K562 (cell line): ENCODE measurements around the gene IRF1. TPM values are rescaled to one million over a fixed set of nuclear protein-coding genes. Genes with fewer than 3 reads are reported as not detected.
A peak's percentile ranks its signal among the peaks of the same experiment; 100 is the strongest.

Experiments
- ATAC-seq: fragments of 200-7000 bp; cut with Tn5 transposase; 3 replicates; pipeline ENCODE4 v1.9.1; 2020; ENCODE audit warnings: moderate library complexity
- BruUV-seq: library from RNA; stranded (reverse); fragments of 400-500 nt; replicated peaks from 2 replicates; lab custom pipeline; 2021; lab: Mats Ljungman, UMichigan
- CTCF ChIA-PET: fragments of 300-600 bp; formaldehyde crosslinking; extraction: SDS; loops from one replicate; lab custom pipeline; 2021; ENCODE audit warnings: low intra/inter-chr PET ratio; lab: Yijun Ruan, JAX
- POLR2A ChIA-PET: fragments of 300-600, 350-650 bp; sonication (Branson Sonifier 250); formaldehyde crosslinking; extraction: SDS; loops from one replicate; lab custom pipeline; 2021; ENCODE audit warnings: antibody characterized with exemption, inconsistent platforms; lab: Yijun Ruan, JAX
- DNase-seq, 4 experiments: peaks; one replicate each; pipeline versions ENCODE4 v3.0.0 to v3.0.0-alpha.2; 2011 to 2018; ENCODE audit warnings: low spot score in 3 of 4, mixed read lengths in 3 of 4; ENCODE audit errors: extremely low read depth in 1 of 4
- FAIRE-seq: peaks from 2 replicates; lab custom pipeline; 2011; peaks lifted over from hg19 to GRCh38; lab: Jason Lieb, UNC
- H2AFZ ChIP-seq: 2 replicates; pipeline ENCODE4 v1.6.0; 2011; ENCODE audit warnings: low read depth, low read length, control low read depth, inconsistent platforms
- H3K27ac ChIP-seq: fragments of 200-600 bp; 3 replicates; pipeline ENCODE4 v1.8.0; 2011; ENCODE audit warnings: low read depth, mild to moderate bottlenecking, control low read depth, inconsistent platforms, low read length, moderate library complexity, mixed read lengths; ENCODE audit errors: extremely low read depth
- H3K27me3 ChIP-seq, 2 experiments: fragments of 300-600 bp in 1 of 2; 2 replicates in 1 of 2; 3 replicates in 1 of 2; pipeline versions ENCODE4 v1.6.0 to v1.8.0; 2011; ENCODE audit warnings: inconsistent platforms in 2 of 2, low read length in 2 of 2, mild to moderate bottlenecking in 1 of 2, mixed read lengths in 1 of 2, moderate library complexity in 1 of 2; ENCODE audit not compliant: control insufficient read depth in 2 of 2, insufficient read depth in 2 of 2
- H3K36me3 ChIP-seq: fragments of 300-600 bp; 3 replicates; pipeline ENCODE4 v1.8.0; 2011; ENCODE audit warnings: mild to moderate bottlenecking, low read length, inconsistent platforms; ENCODE audit not compliant: control insufficient read depth, insufficient read depth
- H3K4me1 ChIP-seq, 2 experiments: fragments of 200-600 bp in 1 of 2; replicated peaks in 1 of 2; 2 replicates in 1 of 2; 3 replicates in 1 of 2; pipeline versions ENCODE4 v1.5.1 to v1.8.0; 2011; ENCODE audit warnings: inconsistent platforms in 2 of 2, low read length in 2 of 2, mild to moderate bottlenecking in 1 of 2, mixed read lengths in 1 of 2, moderate library complexity in 1 of 2; ENCODE audit not compliant: control insufficient read depth in 2 of 2, insufficient read depth in 2 of 2
- H3K4me2 ChIP-seq: 2 replicates; pipeline ENCODE4 v1.6.1; 2011; ENCODE audit warnings: low read length, control low read depth, inconsistent platforms, mixed read lengths; ENCODE audit not compliant: insufficient read depth
- H3K4me3 ChIP-seq: fragments of 200-600 bp; sonication (generic), shearing (Covaris generic); 2 replicates; pipeline ENCODE4 v1.5.1; 2016; ENCODE audit warnings: control low read depth, inconsistent platforms
- H3K79me2 ChIP-seq: fragments of 200-600 bp; 3 replicates; pipeline ENCODE4 v1.8.0; 2011; ENCODE audit warnings: low read length, inconsistent platforms; ENCODE audit not compliant: control insufficient read depth, insufficient read depth
- H3K9ac ChIP-seq, 2 experiments: 2 replicates each; pipeline versions ENCODE4 v1.6.0 to v1.6.1; 2011; ENCODE audit warnings: low read depth in 2 of 2, low read length in 2 of 2, control low read depth in 1 of 2, inconsistent platforms in 1 of 2, mild to moderate bottlenecking in 1 of 2, mixed read lengths in 1 of 2; ENCODE audit not compliant: insufficient read depth in 1 of 2
- H3K9me1 ChIP-seq: one replicate; pipeline ENCODE4 v1.6.0; 2011; ENCODE audit warnings: inconsistent platforms, mild to moderate bottlenecking, low read length, moderate library complexity; ENCODE audit not compliant: control insufficient read depth, insufficient read depth
- H3K9me3 ChIP-seq: replicated peaks from 2 replicates; pipeline ENCODE4 v1.5.1; 2011; ENCODE audit warnings: low read depth, low read length, inconsistent platforms; ENCODE audit not compliant: control insufficient read depth, insufficient read depth
- H4K20me1 ChIP-seq: replicated peaks from 2 replicates; pipeline ENCODE4 v1.6.1; 2011; ENCODE audit warnings: low read length, inconsistent platforms, mixed read lengths; ENCODE audit not compliant: control insufficient read depth, insufficient read depth
- FOXA1 ChIP-seq: fragments of 450-650 bp; IDR thresholded peaks from 2 replicates; pipeline ENCODE4 v1.6.1; 2016; ENCODE audit warnings: mild to moderate bottlenecking, borderline replicate concordance
- KLF16 ChIP-seq: IDR thresholded peaks from 2 replicates; pipeline ENCODE4 v1.6.1; 2016; ENCODE audit warnings: antibody characterized with exemption
- SRF ChIP-seq, 2 experiments: fragments of 250-450, 450-650 bp in 1 of 2; sonication (Bioruptor Pico) in 1 of 2; sonication (generic) in 1 of 2; formaldehyde crosslinking; IDR thresholded peaks; 2 replicates each; pipeline versions ENCODE4 v1.5.0 to v1.5.1; 2020 to 2022; ENCODE audit warnings: mild to moderate bottlenecking in 1 of 2, missing genetic modification reagents in 1 of 2
- ZFP30 ChIP-seq: fragments of 250-450 bp; sonication (Bioruptor Pico); IDR thresholded peaks from 2 replicates; pipeline ENCODE4 v1.8.0; 2022; ENCODE audit warnings: moderate library complexity, mild to moderate bottlenecking, inconsistent platforms, borderline replicate concordance
- WGBS: fragments of 100-300 bp; shearing (Covaris generic); methylation state at CpG from one replicate; pipeline ENCODE4 v1.1.6; 2016; ENCODE audit warnings: low coverage, mixed read lengths; ENCODE audit not compliant: insufficient coverage; ENCODE audit errors: missing lambda C conversion rate; 5-methylcytosine and 5-hydroxymethylcytosine counted together
- in situ Hi-C: fragments of 300-500 bp; cut with MboI; formaldehyde crosslinking; loops from 4 replicates; pipeline ENCODE4 v1.15.0; 2018; ENCODE audit warnings: inconsistent platforms, mixed read lengths
- intact Hi-C: fragments of 100-400 bp; cut with micrococcal nuclease; formaldehyde crosslinking; loops from 2 replicates; pipeline ENCODE4 v1.14.2; 2022
- polyA plus RNA-seq, 8 experiments: library from polyadenylated mRNA; depleted of rRNA in 4 of 8; stranded (reverse) in 5 of 8; unstranded in 3 of 8; fragments of >200 nt; fragmentation: Nextera tagmentation in 2 of 8; fragmentation: Illumina TruSeq in 1 of 8; extraction: Ambion mirVana in 2 of 8; extraction: Trizol in 1 of 8; gene quantifications; 2 replicates each; pipeline versions ENCODE4 v1.2.1 to v1.2.3, GENCODE V29; 2011 to 2014; ENCODE audit warnings: inconsistent platforms in 1 of 8, missing spikeins in 1 of 8
- total RNA-seq, 7 experiments: library from RNA; depleted of rRNA in 6 of 7; stranded (reverse); fragments of >200 nt in 6 of 7; fragmentation: Illumina TruSeq in 2 of 7; extraction: Trizol in 2 of 7; gene quantifications; 2 replicates each; pipeline versions ENCODE4 v1.2.1 to v1.2.3, GENCODE V29; 2011 to 2021; ENCODE audit warnings: low replicate concordance in 1 of 7
- TF ChIP-seq, protein P1 (sequence below): fragments of 250-450 bp; sonication (Bioruptor Pico); IDR thresholded peaks from 2 replicates; pipeline ENCODE4 v1.4.0; 2020
- TF ChIP-seq, protein P2 (sequence below): IDR thresholded peaks from 2 replicates; pipeline ENCODE4 v1.6.1; 2012; ENCODE audit warnings: low read depth, low read length, improper control_type of control experiment, borderline replicate concordance

IRF1 gene
- total and polyA plus RNA-seq, 9 of the 15 experiments (the other 6 are each of a cell fraction or from before 2014, with no cell fraction given): 1.1 to 12.3 (median 5.9) TPM

DNA sequence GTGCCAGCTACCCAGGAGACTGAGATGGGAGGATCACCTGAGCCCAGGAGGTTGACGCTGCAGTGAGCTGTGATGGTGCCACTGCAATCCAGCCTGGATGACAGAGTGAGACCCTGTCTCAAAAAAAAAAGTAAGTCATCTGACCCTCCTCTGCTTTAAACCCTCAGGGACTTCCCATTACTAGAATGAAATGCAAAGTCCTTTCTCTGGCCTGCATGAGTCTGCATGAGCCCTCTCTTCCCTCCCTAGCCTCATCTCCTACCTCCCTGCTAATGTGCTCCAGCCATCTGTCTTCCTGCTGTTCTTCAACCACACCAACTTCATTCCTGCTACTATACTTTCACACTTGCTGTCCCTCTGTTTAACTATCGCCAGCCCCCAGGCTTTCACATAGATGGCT lies 37.4 kb upstream of the IRF1 start:
- Histone ChIP-seq H3K4me3 (no peak overlapping the region), H3K9me1 (no peaks in the 10 kb centered on the region), H3K4me2 (no peak overlapping the region), H3K27ac (no peak overlapping the region; the same call in 2 of the 3 replicates), H3K36me3 (no peaks in the 10 kb centered on the region), H3K4me1 (peaks cover 4 to 26% of the 10 kb centered on the region in 2 experiments; a peak in 4 of 5 replicates), H4K20me1 (no peaks in the 10 kb centered on the region), H3K9ac (no peak overlapping the region), H3K27me3 (no peaks in the 10 kb centered on the region), H2AFZ (peak overlapping the region; percentile 63), H3K9me3 (no peaks in the 10 kb centered on the region), H3K79me2 (no peaks in the 10 kb centered on the region)
- TF ChIP-seq SRF (CRISPR knock-in tag; IDR thresholded peaks at IDR 0.05): peak in 1 of 2 experiments; percentile 29; a peak in 1 of 4 replicates
- TF ChIP-seq, protein P1, sequence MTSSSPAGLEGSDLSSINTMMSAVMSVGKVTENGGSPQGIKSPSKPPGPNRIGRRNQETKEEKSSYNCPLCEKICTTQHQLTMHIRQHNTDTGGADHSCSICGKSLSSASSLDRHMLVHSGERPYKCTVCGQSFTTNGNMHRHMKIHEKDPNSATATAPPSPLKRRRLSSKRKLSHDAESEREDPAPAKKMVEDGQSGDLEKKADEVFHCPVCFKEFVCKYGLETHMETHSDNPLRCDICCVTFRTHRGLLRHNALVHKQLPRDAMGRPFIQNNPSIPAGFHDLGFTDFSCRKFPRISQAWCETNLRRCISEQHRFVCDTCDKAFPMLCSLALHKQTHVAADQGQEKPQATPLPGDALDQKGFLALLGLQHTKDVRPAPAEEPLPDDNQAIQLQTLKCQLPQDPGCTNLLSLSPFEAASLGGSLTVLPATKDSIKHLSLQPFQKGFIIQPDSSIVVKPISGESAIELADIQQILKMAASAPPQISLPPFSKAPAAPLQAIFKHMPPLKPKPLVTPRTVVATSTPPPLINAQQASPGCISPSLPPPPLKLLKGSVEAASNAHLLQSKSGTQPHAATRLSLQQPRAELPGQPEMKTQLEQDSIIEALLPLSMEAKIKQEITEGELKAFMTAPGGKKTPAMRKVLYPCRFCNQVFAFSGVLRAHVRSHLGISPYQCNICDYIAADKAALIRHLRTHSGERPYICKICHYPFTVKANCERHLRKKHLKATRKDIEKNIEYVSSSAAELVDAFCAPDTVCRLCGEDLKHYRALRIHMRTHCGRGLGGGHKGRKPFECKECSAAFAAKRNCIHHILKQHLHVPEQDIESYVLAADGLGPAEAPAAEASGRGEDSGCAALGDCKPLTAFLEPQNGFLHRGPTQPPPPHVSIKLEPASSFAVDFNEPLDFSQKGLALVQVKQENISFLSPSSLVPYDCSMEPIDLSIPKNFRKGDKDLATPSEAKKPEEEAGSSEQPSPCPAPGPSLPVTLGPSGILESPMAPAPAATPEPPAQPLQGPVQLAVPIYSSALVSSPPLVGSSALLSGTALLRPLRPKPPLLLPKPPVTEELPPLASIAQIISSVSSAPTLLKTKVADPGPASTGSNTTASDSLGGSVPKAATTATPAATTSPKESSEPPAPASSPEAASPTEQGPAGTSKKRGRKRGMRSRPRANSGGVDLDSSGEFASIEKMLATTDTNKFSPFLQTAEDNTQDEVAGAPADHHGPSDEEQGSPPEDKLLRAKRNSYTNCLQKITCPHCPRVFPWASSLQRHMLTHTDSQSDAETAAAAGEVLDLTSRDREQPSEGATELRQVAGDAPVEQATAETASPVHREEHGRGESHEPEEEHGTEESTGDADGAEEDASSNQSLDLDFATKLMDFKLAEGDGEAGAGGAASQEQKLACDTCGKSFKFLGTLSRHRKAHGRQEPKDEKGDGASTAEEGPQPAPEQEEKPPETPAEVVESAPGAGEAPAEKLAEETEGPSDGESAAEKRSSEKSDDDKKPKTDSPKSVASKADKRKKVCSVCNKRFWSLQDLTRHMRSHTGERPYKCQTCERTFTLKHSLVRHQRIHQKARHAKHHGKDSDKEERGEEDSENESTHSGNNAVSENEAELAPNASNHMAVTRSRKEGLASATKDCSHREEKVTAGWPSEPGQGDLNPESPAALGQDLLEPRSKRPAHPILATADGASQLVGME (CRISPR knock-in tag): no peak
- TF ChIP-seq, protein P2, sequence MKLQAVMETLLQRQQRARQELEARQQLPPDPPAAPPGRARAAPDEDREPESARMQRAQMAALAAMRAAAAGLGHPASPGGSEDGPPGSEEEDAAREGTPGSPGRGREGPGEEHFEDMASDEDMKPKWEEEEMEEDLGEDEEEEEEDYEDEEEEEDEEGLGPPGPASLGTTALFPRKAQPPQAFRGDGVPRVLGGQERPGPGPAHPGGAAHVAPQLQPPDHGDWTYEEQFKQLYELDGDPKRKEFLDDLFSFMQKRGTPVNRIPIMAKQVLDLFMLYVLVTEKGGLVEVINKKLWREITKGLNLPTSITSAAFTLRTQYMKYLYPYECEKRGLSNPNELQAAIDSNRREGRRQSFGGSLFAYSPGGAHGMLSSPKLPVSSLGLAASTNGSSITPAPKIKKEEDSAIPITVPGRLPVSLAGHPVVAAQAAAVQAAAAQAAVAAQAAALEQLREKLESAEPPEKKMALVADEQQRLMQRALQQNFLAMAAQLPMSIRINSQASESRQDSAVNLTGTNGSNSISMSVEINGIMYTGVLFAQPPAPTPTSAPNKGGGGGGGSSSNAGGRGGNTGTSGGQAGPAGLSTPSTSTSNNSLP: no peak
- TF ChIP-seq ZFP30 (CRISPR knock-in tag): no peak
- TF ChIP-seq KLF16: no peak
- no peak for TF ChIP-seq FOXA1
- no peak for DNase-seq
- no TSS peak for BruUV-seq
- no peak for ATAC-seq
- 46% methylated on average over 2 of the region's 2 CpGs for WGBS
- in situ Hi-C loops (loop anchor here (5.0 kb wide), 1 partner anchor 344 kb away; the partner anchor contains the start of gene LEAP2), intact Hi-C loops (loop anchor here (5.0 kb wide), 2 partner anchors 64 to 124 kb away; no protein-coding TSS in a partner anchor)
- no peak for FAIRE-seq
- ChIA-PET POLR2A (interaction anchor here (2.2 kb wide), 1 partner anchor 8 kb away, joined by 7 read pairs; no protein-coding TSS in a partner anchor), CTCF (no interaction called here)
